SK-N-SH (cell line): Measurements from ENCODE around the gene SUPV3L1. TPM values are rescaled to one million over a fixed set of nuclear protein-coding genes. Genes with fewer than 3 reads are reported as not detected.

Source experiments
- CTCF ChIA-PET: fragments of 300-600, 350-600 bp; formaldehyde crosslinking; extraction: SDS; loops from one replicate; lab custom pipeline; 2021; lab: Yijun Ruan, JAX
- POLR2A ChIA-PET: fragments of 350-600 bp; sonication (Branson Sonifier 250); formaldehyde crosslinking; extraction: SDS; loops from one replicate; lab custom pipeline; 2020; ENCODE audit warnings: antibody characterized with exemption, inconsistent platforms; lab: Yijun Ruan, JAX
- DNase-seq: peaks from one replicate; pipeline ENCODE4 v3.0.0; 2012
- H2AFZ ChIP-seq: fragments of 200-600 bp; sonication (generic); 2 replicates; pipeline ENCODE4 v1.8.1; 2016; ENCODE audit warnings: antibody characterized with exemption, mild to moderate bottlenecking, low read depth
- H3F3A ChIP-seq: fragments of 200-600 bp; sonication (generic); replicated peaks from 2 replicates; pipeline ENCODE3; 2016; ENCODE audit warnings: antibody characterized with exemption, mild to moderate bottlenecking; ENCODE audit not compliant: insufficient read depth
- H3K27ac ChIP-seq, 2 experiments: fragments of 200-500 bp in 1 of 2; fragments of 200-600 bp in 1 of 2; sonication (Bioruptor generic) in 1 of 2; sonication (generic), shearing (Covaris generic) in 1 of 2; 2 replicates each; pipeline versions ENCODE4 v1.5.1 to v1.6.1; 2014 to 2016; ENCODE audit warnings: low read depth in 2 of 2, inconsistent platforms in 1 of 2, low read length in 1 of 2, mild to moderate bottlenecking in 1 of 2, mixed read lengths in 1 of 2
- H3K27me3 ChIP-seq: fragments of 200-600 bp; sonication (generic), shearing (Covaris generic); 2 replicates; pipeline ENCODE4 v1.6.1; 2016; ENCODE audit warnings: mixed run types; ENCODE audit not compliant: insufficient read depth
- H3K36me3 ChIP-seq, 2 experiments: fragments of 200-500 bp in 1 of 2; fragments of 200-600 bp in 1 of 2; sonication (Bioruptor generic) in 1 of 2; sonication (generic) in 1 of 2; replicated peaks in 1 of 2; 2 replicates each; pipeline versions ENCODE3 to v1.5.1; 2014 to 2016; ENCODE audit warnings: low read length in 1 of 2, mild to moderate bottlenecking in 1 of 2; ENCODE audit not compliant: insufficient read depth in 2 of 2, control insufficient read depth in 1 of 2
- H3K4me1 ChIP-seq, 2 experiments: fragments of 200-500 bp in 1 of 2; fragments of 200-600 bp in 1 of 2; sonication (Bioruptor generic) in 1 of 2; sonication (generic), shearing (Covaris generic) in 1 of 2; 2 replicates each; pipeline versions ENCODE4 v1.5.1 to v1.6.1; 2014 to 2016; ENCODE audit warnings: low read depth in 1 of 2, low read length in 1 of 2, mixed run types in 1 of 2; ENCODE audit not compliant: insufficient read depth in 2 of 2, control insufficient read depth in 1 of 2
- H3K4me2 ChIP-seq: fragments of 200-600 bp; sonication (generic), shearing (Covaris generic); 2 replicates; pipeline ENCODE4 v1.6.1; 2017; ENCODE audit warnings: mixed run types
- H3K4me3 ChIP-seq, 2 experiments: fragments of 200-500 bp in 1 of 2; fragments of 200-600 bp in 1 of 2; sonication (Bioruptor generic) in 1 of 2; sonication (generic), shearing (Covaris generic) in 1 of 2; 2 replicates each; pipeline versions ENCODE4 v1.5.1 to v1.8.1; 2014 to 2016; ENCODE audit warnings: low read depth in 2 of 2, inconsistent platforms in 1 of 2, low read length in 1 of 2, mild to moderate bottlenecking in 1 of 2, mixed read lengths in 1 of 2, moderate library complexity in 1 of 2
- H3K79me2 ChIP-seq: fragments of 200-600 bp; sonication (generic); 2 replicates; pipeline ENCODE4 v1.8.1; 2017; ENCODE audit warnings: mild to moderate bottlenecking; ENCODE audit not compliant: insufficient read depth
- H3K9ac ChIP-seq: fragments of 200-600 bp; sonication (generic); 2 replicates; pipeline ENCODE4 v1.6.1; 2017; ENCODE audit warnings: mixed run types
- H3K9me2 ChIP-seq: fragments of 200-600 bp; sonication (generic); 2 replicates; pipeline ENCODE4 v1.6.1; 2017; ENCODE audit warnings: mixed run types
- H3K9me3 ChIP-seq: fragments of 200-600 bp; sonication (generic); 2 replicates; pipeline ENCODE4 v1.6.1; 2017; ENCODE audit warnings: mixed run types, mild to moderate bottlenecking, moderate library complexity
- H4K20me1 ChIP-seq: fragments of 200-600 bp; sonication (generic); 2 replicates; pipeline ENCODE4 v1.6.1; 2017; ENCODE audit warnings: mild to moderate bottlenecking, mixed run types; ENCODE audit not compliant: insufficient read depth
- ELF1 ChIP-seq: IDR thresholded peaks from 2 replicates; pipeline ENCODE4 v1.4.0; 2012
- EZH2phosphoT487 ChIP-seq: fragments of 200-600 bp; sonication (generic); IDR thresholded peaks from 2 replicates; pipeline ENCODE4 v1.6.1; 2017; ENCODE audit warnings: low read depth, mixed run types, mild to moderate bottlenecking, antibody characterized with exemption, moderate library complexity, borderline replicate concordance
- FOXJ3 ChIP-seq: sonication (generic); formaldehyde crosslinking; IDR thresholded peaks from 2 replicates; pipeline ENCODE4 v1.5.1; 2020; ENCODE audit warnings: mild to moderate bottlenecking, missing genetic modification reagents
- GABPA ChIP-seq: IDR thresholded peaks from 2 replicates; pipeline ENCODE4 v1.4.0; 2012; ENCODE audit warnings: low read depth, mild to moderate bottlenecking
- MAX ChIP-seq: IDR thresholded peaks from 2 replicates; pipeline ENCODE4 v1.4.0; 2012; ENCODE audit warnings: low read depth
- NFIC ChIP-seq: IDR thresholded peaks from 2 replicates; pipeline ENCODE4 v1.4.0; 2012; ENCODE audit warnings: borderline replicate concordance
- NRF1 ChIP-seq: IDR thresholded peaks from 2 replicates; pipeline ENCODE4 v1.6.1; 2012; ENCODE audit warnings: low read depth, mild to moderate bottlenecking, low read length
- PBX3 ChIP-seq: IDR thresholded peaks from 2 replicates; pipeline ENCODE4; 2012
- POLR2AphosphoS5 ChIP-seq: IDR thresholded peaks from 2 replicates; pipeline ENCODE4 v1.6.1; 2012; ENCODE audit warnings: low read depth, low read length
- RAD21 ChIP-seq: IDR thresholded peaks from 2 replicates; pipeline ENCODE4 v1.6.1; 2012; ENCODE audit warnings: mild to moderate bottlenecking, low read length
- RCOR1 ChIP-seq: fragments of 150-350 bp; IDR thresholded peaks from 2 replicates; pipeline ENCODE4 v1.6.1; 2017; ENCODE audit warnings: antibody characterized with exemption, low read length
- RFX5 ChIP-seq: IDR thresholded peaks from 2 replicates; pipeline ENCODE4 v1.6.1; 2012; ENCODE audit warnings: mild to moderate bottlenecking, improper control_type of control experiment, low read length
- SIN3A ChIP-seq: IDR thresholded peaks from 2 replicates; pipeline ENCODE4 v1.6.1; 2012; ENCODE audit warnings: low read depth, mild to moderate bottlenecking, low read length, moderate library complexity, borderline replicate concordance
- TAF1 ChIP-seq: IDR thresholded peaks from 2 replicates; pipeline ENCODE4 v1.6.1; 2012; ENCODE audit warnings: low read depth, mild to moderate bottlenecking, low read length, moderate library complexity, borderline replicate concordance
- WGBS: methylation state at CpG from one replicate; pipeline ENCODE4 v1.1.6; 2017; ENCODE audit warnings: low lambda C conversion rate; 5-methylcytosine and 5-hydroxymethylcytosine counted together
- polyA plus RNA-seq, 3 experiments: library from polyadenylated mRNA; depleted of rRNA; stranded (reverse); fragments of >200 nt; gene quantifications; 2 replicates each; pipeline ENCODE4 v1.2.3, GENCODE V29; 2012

The SUPV3L1 gene
- polyA plus RNA-seq, 1 of the 3 experiments (the other 2 are of a cell fraction) = 19.8 TPM

GRCh38 chr10:69146759-69147158 is 33.3 kb upstream of the SUPV3L1 start:
- no peak for DNase-seq

GRCh38 chr10:69151984-69152383 is 28.1 kb upstream of the SUPV3L1 start:
- Histone ChIP-seq H3K4me1 (no peaks in the 10 kb centered on the region), H3K9me3 (no peaks in the 10 kb centered on the region), H3K9ac (no peak overlapping the region), H3K27ac (no peak overlapping the region), H4K20me1 (0 out of 2 replicates have a peak, but pooled peaks cover 8% of the 10 kb centered on the region), H3K27me3 (no peaks in the 10 kb centered on the region), H3K79me2 (peaks cover 94% of the 10 kb centered on the region), H3K4me3 (no peak overlapping the region), H3K36me3 (peaks cover 0 to 3% of the 10 kb centered on the region in 2 experiments), H2AFZ (no peak overlapping the region), H3K9me2 (no peaks in the 10 kb centered on the region), H3F3A (peaks cover 5% of the 10 kb centered on the region), H3K4me2 (no peak overlapping the region)
- DNase-seq = no peak
- POLR2A ChIA-PET = no interaction called here
- CTCF ChIA-PET = no interaction called here
- WGBS = 97% methylated on average over 3 of the region's 3 CpGs
- TF ChIP-seq NFIC (no peak), SIN3A (no peak), FOXJ3 (no peak), ELF1 (no peak), RCOR1 (no peak), POLR2AphosphoS5 (no peak), MAX (no peak), PBX3 (no peak)

More at GRCh38 chr10:69146759-69147158, 33.3 kb upstream of the SUPV3L1 start:
- H3F3A ChIP-seq = peaks cover 13% of the 10 kb centered on the region
- H3K27ac ChIP-seq = no peak overlapping the region
- no peaks in the 10 kb centered on the region for H3K9me2 ChIP-seq
- H3K9me3 ChIP-seq = no peaks in the 10 kb centered on the region
- CTCF ChIA-PET = interaction anchor here (0.6 to 0.9 kb wide), 2 partner anchors 9 to 762 kb away, joined by 3 read pairs; no protein-coding TSS in a partner anchor
- no peaks in the 10 kb centered on the region for H3K27me3 ChIP-seq
- no peak overlapping the region for H3K4me3 ChIP-seq
- peaks cover 0 to 13% of the 10 kb centered on the region in 2 experiments for H3K36me3 ChIP-seq
- H3K4me2 ChIP-seq = no peak overlapping the region
- TF ChIP-seq RCOR1 (no peak), POLR2AphosphoS5 (no peak), RFX5 (no peak), PBX3 (no peak), SIN3A (no peak), EZH2phosphoT487 (no peak), TAF1 (no peak), GABPA (no peak), NRF1 (no peak), RAD21 (no peak)
- no peaks in the 10 kb centered on the region for H3K4me1 ChIP-seq
- H4K20me1 ChIP-seq = peaks cover 23% of the 10 kb centered on the region; the same call in 1 of the 2 replicates
- peaks cover 90% of the 10 kb centered on the region for H3K79me2 ChIP-seq
- POLR2A ChIA-PET = no interaction called here
- H2AFZ ChIP-seq = no peak overlapping the region
- 97% methylated on average over 2 of the region's 2 CpGs for WGBS
- no peak overlapping the region for H3K9ac ChIP-seq
